Fibroblast of lung (primary cell): Measurements from ENCODE around the gene ZNF143. TPM values are rescaled to one million over a fixed set of nuclear protein-coding genes. Genes with fewer than 3 reads are reported as not detected.
"Not testable (repeated sequence)": the region's sequence is repeated elsewhere in the genome, so short reads cannot be mapped to it uniquely, and the experiment has no call there.

Experiments
- DNase-seq, 2 donors: peaks; one replicate each; pipeline versions ENCODE4 v3.0.0 to v3.0.0-alpha.2; 2010; ENCODE audit warnings: low read depth in 2 of 2
- H2AFZ ChIP-seq: 2 replicates; pipeline ENCODE4 v1.5.1; 2012; ENCODE audit warnings: low read length, control low read depth, inconsistent platforms
- H3K27ac ChIP-seq: 2 replicates; pipeline ENCODE4 v1.5.1; 2011; ENCODE audit warnings: low read length, control low read depth; ENCODE audit not compliant: insufficient read depth
- H3K27me3 ChIP-seq: 2 replicates; pipeline ENCODE4 v1.5.1; 2011; ENCODE audit warnings: mild to moderate bottlenecking, low read length; ENCODE audit not compliant: control insufficient read depth, insufficient read depth
- H3K36me3 ChIP-seq: 2 replicates; pipeline ENCODE4 v1.5.1; 2011; ENCODE audit warnings: low read length; ENCODE audit not compliant: control insufficient read depth, insufficient read depth
- H3K4me1 ChIP-seq: 2 replicates; pipeline ENCODE4 v1.5.1; 2011; ENCODE audit warnings: low read length; ENCODE audit not compliant: control insufficient read depth, insufficient read depth; ENCODE audit errors: extremely low read depth
- H3K4me2 ChIP-seq: 2 replicates; pipeline ENCODE4 v1.5.1; 2011; ENCODE audit warnings: low read length, control low read depth; ENCODE audit not compliant: insufficient read depth; ENCODE audit errors: extremely low read depth
- H3K4me3 ChIP-seq, 4 experiments: fragments of 200-600 bp in 1 of 4; sonication (generic) in 1 of 4; replicated peaks in 1 of 4; 2 replicates each; pipeline ENCODE4 v1.5.1; 2011 to 2016; ENCODE audit warnings: low read length in 4 of 4, low read depth in 3 of 4, mild to moderate bottlenecking in 3 of 4, control low read depth in 2 of 4, inconsistent platforms in 1 of 4, mixed read lengths in 1 of 4; ENCODE audit not compliant: insufficient read depth in 1 of 4; ENCODE audit errors: control extremely low read depth in 1 of 4
- H3K79me2 ChIP-seq: 2 replicates; pipeline ENCODE4 v1.5.1; 2012; ENCODE audit warnings: mild to moderate bottlenecking, low read length, inconsistent platforms; ENCODE audit not compliant: control insufficient read depth, insufficient read depth
- H3K9ac ChIP-seq: 2 replicates; pipeline ENCODE4 v1.5.1; 2011; ENCODE audit warnings: mild to moderate bottlenecking, low read length, control low read depth; ENCODE audit not compliant: insufficient read depth
- H3K9me3 ChIP-seq: 2 replicates; pipeline ENCODE4 v1.5.1; 2012; ENCODE audit warnings: low read depth, low read length; ENCODE audit not compliant: control insufficient read depth, insufficient read depth
- H4K20me1 ChIP-seq: 2 replicates; pipeline ENCODE4 v1.5.1; 2011; ENCODE audit warnings: low read length; ENCODE audit not compliant: control insufficient read depth, insufficient read depth; ENCODE audit errors: extremely low read depth
- CTCF ChIP-seq, 2 donors: IDR thresholded peaks in 1 of 2; conservative IDR thresholded peaks in 1 of 2; 1 replicate in 1 of 2; 2 replicates in 1 of 2; pipeline ENCODE4 v1.5.1; 2011 to 2012; ENCODE audit warnings: low read length in 2 of 2, control low read depth in 1 of 2, inconsistent platforms in 1 of 2, low read depth in 1 of 2, mild to moderate bottlenecking in 1 of 2
- EZH2 ChIP-seq: IDR thresholded peaks from 2 replicates; pipeline ENCODE4 v1.5.1; 2012; ENCODE audit warnings: low read length, control low read depth, mild to moderate bottlenecking; ENCODE audit errors: missing control alignments
- polyA plus RNA-seq, 2 donors: library from polyadenylated mRNA; depleted of rRNA in 1 of 2; stranded (reverse) in 1 of 2; unstranded in 1 of 2; fragments of >200 nt; gene quantifications; 2 replicates each; pipeline ENCODE4 v1.2.1, GENCODE V29; 2011 to 2012; ENCODE audit warnings: missing spikeins in 1 of 2
- total RNA-seq: library from RNA; depleted of rRNA; stranded (reverse); fragments of >200 nt; gene quantifications from 2 replicates; pipeline ENCODE4 v1.2.1, GENCODE V29; 2014

The ZNF143 gene
- total and polyA plus RNA-seq, 2 donors (not counting 1 experiment from before 2014, with no cell fraction given): 22.6 to 36.2 TPM

DNA sequence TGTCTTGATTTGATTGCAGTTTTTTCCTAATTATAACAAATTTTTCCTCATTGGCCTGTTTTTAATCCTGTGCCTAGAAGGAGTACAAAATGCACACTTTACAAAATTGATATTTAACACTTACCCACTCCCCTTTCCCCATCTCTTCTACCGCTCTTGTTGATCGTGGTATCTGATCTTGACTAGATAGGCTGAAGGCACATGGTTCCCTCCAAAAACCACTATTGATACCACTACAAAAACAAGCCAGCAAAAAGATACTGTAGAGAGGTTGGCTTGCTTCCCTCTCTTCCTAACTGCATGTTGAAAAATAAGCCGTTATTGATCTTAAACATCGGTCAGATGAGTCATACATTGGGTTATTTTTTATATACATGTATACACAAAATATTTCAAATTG is 14.6 kb upstream of the ZNF143 start:
- no peak for DNase-seq

DNA sequence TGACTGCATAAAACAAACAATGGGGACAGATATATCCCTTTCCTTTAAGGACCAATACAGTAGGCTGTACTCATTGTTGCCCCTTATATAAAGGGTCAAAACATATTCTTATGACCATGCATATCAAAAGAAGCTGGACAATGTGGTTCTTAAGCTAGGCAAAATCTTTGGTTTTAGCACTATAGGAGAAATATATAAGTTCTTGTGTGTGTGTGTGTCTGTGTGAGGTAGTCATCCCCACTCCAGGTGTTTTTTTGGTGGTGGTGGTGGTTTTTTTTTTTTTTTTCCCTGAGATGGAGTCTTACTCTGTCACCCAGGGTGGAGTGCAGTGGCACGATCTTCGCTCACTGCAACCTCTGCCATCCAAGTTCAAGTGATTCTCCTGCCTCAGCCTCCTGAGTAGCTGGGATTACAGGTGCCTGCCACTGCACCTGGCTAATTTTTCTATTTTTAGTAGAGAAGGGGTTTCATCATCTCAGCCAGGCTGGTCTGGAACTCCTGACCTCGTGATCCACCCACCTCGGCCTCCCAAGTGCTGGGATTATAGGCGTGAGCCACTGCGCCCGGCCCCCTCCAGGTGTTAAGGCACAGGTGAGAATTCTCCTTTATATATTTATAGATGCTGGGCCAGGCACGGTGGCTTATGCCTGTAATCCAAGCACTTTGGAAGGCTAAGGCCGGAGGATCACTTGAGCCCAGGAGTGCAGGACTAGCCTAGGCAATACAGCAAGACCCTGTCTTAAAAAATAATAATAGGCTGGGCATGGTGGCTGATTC is 12.0 kb upstream of the ZNF143 start:
- H3K79me2 ChIP-seq: no peaks in the 10 kb centered on the region
- H3K4me3 ChIP-seq: no peak overlapping the region
- no peaks in the 10 kb centered on the region for H4K20me1 ChIP-seq
- DNase-seq: no peak
- H2AFZ ChIP-seq: no peak overlapping the region
- TF ChIP-seq EZH2 (no peak), CTCF (conservative IDR thresholded peaks at IDR 0.05 in 1 of 2, IDR thresholded peaks at IDR 0.05 in 1 of 2; ENCODE audit: low read depth in 1 of 2, low read length in 2 of 2) (no peak)
- no peaks in the 10 kb centered on the region for H3K4me1 ChIP-seq
- H3K9me3 ChIP-seq: no peaks in the 10 kb centered on the region
- no peaks in the 10 kb centered on the region for H3K36me3 ChIP-seq
- H3K27ac ChIP-seq: no peak overlapping the region
- no peak overlapping the region for H3K4me2 ChIP-seq
- H3K9ac ChIP-seq: no peak overlapping the region
- no peaks in the 10 kb centered on the region for H3K27me3 ChIP-seq

More for the DNA sequence above, 14.6 kb upstream of the ZNF143 start:
- H3K4me1 ChIP-seq: no peaks in the 10 kb centered on the region
- no peaks in the 10 kb centered on the region for H3K9me3 ChIP-seq
- peaks cover 2% of the 10 kb centered on the region for H3K79me2 ChIP-seq
- H3K27ac ChIP-seq: no peak overlapping the region
- no peak overlapping the region for H3K4me3 ChIP-seq
- H4K20me1 ChIP-seq: no peaks in the 10 kb centered on the region
- TF ChIP-seq EZH2 (no peak), CTCF (conservative IDR thresholded peaks at IDR 0.05 in 1 of 2, IDR thresholded peaks at IDR 0.05 in 1 of 2; ENCODE audit: low read depth in 1 of 2, low read length in 2 of 2) (no peak)
- H2AFZ ChIP-seq: no peak overlapping the region
- H3K9ac ChIP-seq: no peak overlapping the region
- no peaks in the 10 kb centered on the region for H3K36me3 ChIP-seq
- no peak overlapping the region for H3K4me2 ChIP-seq
- H3K27me3 ChIP-seq: no peaks in the 10 kb centered on the region

DNA sequence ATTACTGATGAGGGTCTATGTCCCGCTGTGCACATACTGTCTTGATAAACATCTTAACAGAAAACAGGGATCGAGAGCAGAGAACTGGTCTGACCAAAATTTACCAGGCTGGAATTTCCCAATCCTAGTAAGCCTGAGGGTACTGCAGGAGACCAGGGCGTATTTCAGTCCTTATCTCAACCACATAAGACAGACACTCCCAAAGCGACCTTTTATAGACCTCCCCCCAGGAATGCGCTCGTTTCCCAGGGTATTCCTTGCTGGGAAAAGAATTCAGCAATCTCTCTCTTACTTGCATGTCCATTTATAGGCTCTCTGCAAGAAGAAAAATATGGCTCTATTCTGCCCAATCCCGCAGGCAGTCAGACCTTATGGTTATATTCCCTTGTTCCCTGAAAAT is 8.8 kb upstream of the ZNF143 start:
- H3K36me3 ChIP-seq, H3K27ac ChIP-seq, H3K79me2 ChIP-seq, H3K4me2 ChIP-seq, H3K27me3 ChIP-seq, H3K4me1 ChIP-seq, H3K4me3 ChIP-seq, H2AFZ ChIP-seq, H3K9me3 ChIP-seq, H3K9ac ChIP-seq, H4K20me1 ChIP-seq: not testable (repeated sequence)
- peak in 1 of 2 donors; percentile 8 for DNase-seq
